Measurements from ENCODE around the gene ABCA7.

- TF ChIP-seq CTCF (IDR thresholded peaks at IDR 0.05; ENCODE audit: low read length) (no peak), EZH2phosphoT487 (IDR thresholded peaks at IDR 0.05; ENCODE audit: low read length) (no peak), EZH2 (optimal IDR thresholded peaks at IDR 0.05; ENCODE audit: low read depth, low read length) (no peak)
These were observed 28.0 kb upstream of the ABCA7 start for GRCh38 chr19:1011831-1012333.
